Activated effector memory CD4-positive, alpha-beta T cell treated with Interleukin-2 at 50 U/mL for 16 hours (primary cell): ENCODE data around the gene BAIAP3.

ENCODE experiments used
- DNase-seq: peaks from one replicate; pipeline ENCODE4 v3.0.0-alpha.2; 2020

BAIAP3 gene

GRCh38 chr16:1374418-1375297 is 41.2 kb downstream of the BAIAP3 start:
- no peak for DNase-seq

GRCh38 chr16:1375298-1375640 is 41.8 kb downstream of the BAIAP3 start:
- no peak for DNase-seq

DNA sequence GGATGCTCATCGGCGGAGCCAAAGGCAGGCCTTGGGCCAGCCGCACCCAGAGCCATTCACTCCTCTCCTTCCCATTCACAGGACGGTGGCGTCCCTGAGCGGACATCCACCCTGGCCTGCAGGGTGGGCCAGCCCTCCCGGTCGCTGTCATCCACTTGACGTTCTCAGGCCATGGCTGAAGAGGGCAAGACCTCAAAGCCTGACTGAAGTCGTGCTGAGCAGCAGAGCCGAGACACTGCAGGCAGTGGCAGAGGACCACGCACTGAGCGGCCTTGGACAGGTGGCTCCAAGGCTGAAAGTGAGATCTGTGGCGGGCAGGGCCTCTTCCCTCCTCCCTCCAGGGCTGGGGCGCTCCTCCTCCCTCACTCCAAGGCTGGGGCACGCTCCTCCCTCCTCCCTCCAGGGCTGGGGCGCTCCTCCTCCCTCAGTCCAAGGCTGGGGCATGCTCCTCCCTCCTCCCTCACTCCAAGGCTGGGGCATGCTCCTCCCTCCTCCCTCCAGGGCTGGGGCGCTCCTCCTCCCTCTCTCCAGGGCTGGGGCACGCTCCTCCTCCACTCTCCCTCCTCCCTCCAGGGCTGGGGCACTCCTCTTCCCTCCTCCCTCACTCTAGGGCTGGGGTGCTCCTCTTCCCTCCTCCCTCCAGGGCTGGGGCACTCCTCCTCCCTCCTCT is 42.4 kb downstream of the BAIAP3 start:
- DNase-seq = no peak

DNA sequence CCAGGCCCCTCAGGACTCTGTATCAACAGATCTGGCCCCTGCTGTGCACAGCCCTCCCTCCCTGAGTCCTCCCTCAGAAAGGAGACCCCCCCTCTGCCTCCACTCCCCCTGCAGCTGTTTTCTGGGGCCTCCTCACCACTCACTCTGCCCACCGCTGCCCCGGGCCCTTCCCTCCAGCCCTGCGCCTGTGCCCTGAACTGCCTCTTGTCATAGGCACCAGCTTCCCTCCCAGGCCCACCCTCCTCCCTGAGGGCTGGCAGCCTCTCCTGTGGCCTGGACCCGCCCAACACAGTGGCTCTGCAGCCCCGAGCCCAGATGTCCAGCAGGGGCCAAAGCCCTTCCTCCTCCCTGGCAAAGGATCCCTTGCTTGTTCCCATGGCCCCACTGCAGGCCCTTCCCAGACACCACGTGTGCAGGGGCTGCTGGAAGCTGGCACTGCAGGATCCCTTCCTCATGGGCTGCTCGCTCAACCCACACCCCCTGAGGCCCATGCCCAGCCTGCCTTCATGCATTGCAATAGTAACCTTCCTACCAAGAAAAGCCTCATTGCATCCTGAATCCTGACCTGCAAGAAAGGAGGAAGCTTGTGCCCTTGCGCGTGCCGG is 44.1 kb downstream of the BAIAP3 start:
- no peak for DNase-seq

DNA sequence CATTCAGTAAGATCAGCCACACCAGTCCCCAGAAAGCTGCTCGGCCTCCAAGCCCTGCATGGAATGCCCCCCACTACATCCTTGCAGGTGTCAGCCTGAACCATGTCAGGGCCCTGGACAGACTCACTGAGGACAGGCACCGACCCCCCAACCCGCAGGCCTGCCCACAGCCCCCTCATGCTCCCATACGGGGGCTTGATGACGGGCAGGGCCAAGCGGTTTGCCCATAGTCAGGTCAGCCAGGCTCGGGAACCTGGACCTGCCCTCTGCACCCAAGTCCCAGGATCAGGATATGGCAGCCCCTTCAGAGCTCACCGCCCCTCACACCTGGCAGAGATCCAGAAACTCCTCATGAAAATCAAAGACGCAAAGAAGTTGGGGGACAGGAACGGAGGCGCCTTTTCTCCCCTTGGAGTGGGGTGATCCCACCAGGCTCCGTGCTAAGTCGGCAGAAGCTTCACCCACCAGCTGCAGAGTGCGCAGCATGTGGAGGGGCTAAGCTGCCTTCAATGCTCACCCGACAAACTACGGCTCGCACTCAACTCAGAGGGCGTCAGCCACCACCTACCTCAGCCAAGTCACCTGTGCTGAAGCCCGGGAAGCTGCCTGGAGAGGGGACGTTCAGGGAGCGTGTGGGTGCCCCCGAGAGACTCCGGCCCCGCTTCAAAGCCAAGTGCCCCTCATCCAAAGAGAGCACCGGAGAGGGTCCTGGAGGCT is 44.8 kb downstream of the BAIAP3 start:
- no peak for DNase-seq

DNA sequence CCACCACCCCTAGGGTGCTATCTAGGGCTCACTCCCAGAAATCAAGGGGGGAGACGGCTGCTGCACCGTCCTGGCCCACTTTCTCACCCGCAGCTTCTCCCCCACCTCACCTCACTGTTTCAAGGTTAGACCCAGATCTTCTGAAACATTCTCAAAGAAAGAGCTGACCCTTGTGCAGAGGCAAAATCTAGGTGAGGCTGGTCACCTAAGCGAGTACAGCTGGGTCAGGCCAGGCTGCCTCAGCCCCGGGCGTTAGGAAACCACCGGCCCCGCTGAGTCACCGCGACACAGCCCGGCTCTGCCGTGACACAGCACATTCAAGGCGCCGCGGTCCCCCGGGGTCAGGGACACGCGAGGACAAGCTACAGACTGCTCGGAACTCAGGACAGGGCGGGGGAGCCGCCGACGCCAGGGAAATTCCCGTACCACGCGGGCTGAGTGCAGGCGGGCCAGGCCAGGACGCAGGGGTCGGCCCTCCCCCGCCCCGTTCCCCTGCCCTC is 45.4 kb downstream of the BAIAP3 start:
- DNase-seq = peak; percentile 33

- peak; percentile 50 for DNase-seq
Measured at GRCh38 chr16:1379304-1380076, 46.0 kb downstream of the BAIAP3 start.

GRCh38 chr16:1380195-1380594 is 46.8 kb downstream of the BAIAP3 start:
- no peak for DNase-seq

DNA sequence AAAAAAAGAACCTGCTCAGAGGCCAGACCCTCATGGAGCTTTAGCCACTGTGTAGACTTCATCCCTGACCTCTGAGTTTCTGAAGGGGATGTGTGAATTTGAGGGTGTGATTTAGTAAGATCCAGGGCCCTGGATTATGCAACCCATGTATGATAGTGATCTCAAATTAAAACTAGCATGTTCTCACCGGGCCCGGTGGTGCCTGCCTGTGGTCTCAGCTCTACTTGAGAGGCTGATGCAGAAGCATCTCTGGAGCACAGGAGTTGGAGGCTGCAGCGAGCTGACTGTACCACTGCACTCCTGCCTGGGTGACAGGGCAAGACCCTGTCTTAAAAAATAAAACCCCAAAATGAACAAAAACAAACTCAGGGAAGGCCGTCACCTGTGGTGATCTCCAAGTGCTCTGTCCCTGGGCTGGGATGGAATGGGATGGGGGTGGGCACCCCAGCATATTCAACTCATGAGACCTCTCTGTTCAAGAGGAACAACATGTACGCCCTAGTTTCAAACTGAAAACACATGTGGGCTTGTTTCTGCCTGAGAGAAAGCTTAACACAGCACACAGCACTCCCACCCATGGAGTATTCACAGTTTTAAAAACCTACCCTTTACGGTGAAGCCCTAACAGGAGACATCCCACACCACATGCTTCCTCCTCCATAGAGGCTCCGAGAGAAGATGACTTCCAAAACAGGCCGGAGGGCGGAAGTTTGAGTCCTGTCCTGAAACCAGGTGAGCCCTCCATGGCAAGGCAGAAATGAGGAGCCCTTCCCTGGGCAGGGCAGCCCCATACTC is 48.4 kb downstream of the BAIAP3 start:
- no peak for DNase-seq

DNA sequence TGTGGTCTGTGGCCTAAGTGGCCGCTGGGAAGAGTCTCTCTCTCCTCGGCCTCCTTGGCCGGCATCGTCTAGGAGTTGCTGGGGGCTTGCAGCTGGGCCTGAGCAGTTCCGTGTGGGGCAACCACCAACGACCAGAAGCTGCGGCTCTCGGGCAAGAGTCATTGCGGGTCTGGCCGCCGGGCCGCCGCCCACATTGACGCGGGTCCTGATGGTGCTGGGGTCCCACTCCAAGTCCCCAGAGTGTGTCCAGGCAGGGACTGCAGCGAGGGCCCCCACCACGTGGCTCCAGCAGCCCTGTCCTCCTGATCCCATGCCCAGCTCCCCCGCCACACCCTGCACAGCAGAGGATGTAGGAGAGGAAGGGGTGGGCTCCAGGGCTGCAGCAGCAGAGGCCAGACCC is 50.1 kb downstream of the BAIAP3 start:
- DNase-seq = no peak

GRCh38 chr16:1385232-1385631 is 51.8 kb downstream of the BAIAP3 start:
- DNase-seq = no peak

- DNase-seq = no peak
Measured at GRCh38 chr16:1387331-1387730, 53.9 kb downstream of the BAIAP3 start.

GRCh38 chr16:1389762-1390161 is 56.3 kb downstream of the BAIAP3 start:
- no peak for DNase-seq

DNA sequence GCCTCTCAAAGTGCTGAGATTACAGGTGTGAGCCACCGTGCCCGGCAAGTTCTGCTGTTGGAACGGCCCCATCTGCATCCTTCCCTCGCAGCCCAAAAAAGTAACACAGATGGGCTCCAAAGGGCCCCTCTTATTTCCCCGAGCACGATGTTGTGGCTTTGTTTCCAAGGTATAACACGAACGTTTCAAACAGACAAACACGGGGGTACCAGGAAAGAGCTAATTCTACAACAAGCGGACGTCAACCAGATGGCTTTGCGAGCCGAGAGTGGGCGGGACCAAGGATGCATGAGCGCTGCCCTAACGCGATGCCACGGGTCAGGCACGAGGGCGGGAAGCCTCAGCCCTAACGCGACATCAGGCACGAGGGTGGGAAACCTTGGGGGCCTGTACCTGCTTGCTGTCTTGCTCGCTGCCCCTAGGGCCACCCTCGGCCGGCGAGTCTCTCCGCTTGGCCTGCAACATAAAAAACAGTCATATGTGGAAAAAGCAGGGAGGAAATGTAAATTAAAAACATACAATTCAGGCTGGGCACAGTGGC is 56.9 kb downstream of the BAIAP3 start:
- DNase-seq = no peak

- no peak for DNase-seq
Measured at GRCh38 chr16:1392826-1393225, 59.4 kb downstream of the BAIAP3 start.

GRCh38 chr16:1393613-1394176 is 60.2 kb downstream of the BAIAP3 start:
- DNase-seq = no peak

DNA sequence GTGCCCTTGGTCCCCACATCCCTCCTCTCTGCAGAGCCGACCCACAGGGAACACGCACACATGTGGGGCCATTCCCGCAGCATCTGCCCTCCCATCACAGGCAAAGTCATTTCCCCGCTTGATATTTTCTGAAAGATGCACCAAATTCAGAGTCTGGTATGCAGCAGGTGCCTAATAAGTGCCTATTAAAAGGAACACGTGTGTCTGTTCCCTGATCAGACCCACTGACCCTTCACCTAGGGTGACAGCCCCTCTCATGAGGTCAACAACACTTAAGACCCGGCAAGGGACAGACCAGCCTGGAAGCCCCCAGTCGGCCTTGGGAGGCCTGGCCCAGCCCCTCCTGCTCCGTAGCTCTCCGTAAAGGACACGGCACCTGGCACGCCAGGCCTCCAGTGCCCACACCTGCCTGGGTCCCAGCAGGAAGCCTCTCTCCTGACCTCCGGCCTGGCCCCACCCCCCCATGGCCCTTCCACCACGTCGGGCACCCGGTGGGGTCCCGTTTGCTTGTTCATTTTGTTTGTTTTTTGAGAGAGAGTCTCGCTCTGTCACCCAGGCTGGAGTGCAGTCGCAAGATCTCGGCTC is 61.0 kb downstream of the BAIAP3 start:
- DNase-seq = no peak

- no peak for DNase-seq
Measured at GRCh38 chr16:1395444-1396031, 62.1 kb downstream of the BAIAP3 start.

GRCh38 chr16:1397779-1398178 is 64.3 kb downstream of the BAIAP3 start:
- no peak for DNase-seq

GRCh38 chr16:1398351-1398750 is 64.9 kb downstream of the BAIAP3 start:
- DNase-seq = no peak
